Mesendoderm (in vitro differentiated cells): ENCODE data around the gene OTOG.
A peak's percentile ranks its signal among the peaks of the same experiment; 100 is the strongest.

Source experiments
- DNase-seq: peaks from one replicate; pipeline ENCODE4 v3.0.0; 2013
- H2AK5ac ChIP-seq: 2 replicates; pipeline ENCODE4 v1.6.1; 2013; ENCODE audit warnings: low read length, inconsistent platforms
- H2BK120ac ChIP-seq: 2 replicates; pipeline ENCODE4 v1.6.1; 2013; ENCODE audit warnings: low read depth, mild to moderate bottlenecking, low read length, moderate library complexity, mixed read lengths
- H2BK15ac ChIP-seq: replicated peaks from 2 replicates; pipeline ENCODE4 v1.6.1; 2013; ENCODE audit warnings: low read depth, mild to moderate bottlenecking, moderate library complexity
- H2BK5ac ChIP-seq: 2 replicates; pipeline ENCODE4 v1.6.1; 2013; ENCODE audit warnings: low read length, inconsistent platforms
- H3K18ac ChIP-seq: 2 replicates; pipeline ENCODE4 v1.6.1; 2013; ENCODE audit warnings: mild to moderate bottlenecking, low read length, mixed read lengths
- H3K23ac ChIP-seq: one replicate; pipeline ENCODE4 v1.6.1; 2013; ENCODE audit warnings: low read length
- H3K27ac ChIP-seq: 2 replicates; pipeline ENCODE4 v1.5.1; 2013; ENCODE audit warnings: low read depth, mild to moderate bottlenecking, inconsistent platforms, low read length, moderate library complexity
- H3K27me3 ChIP-seq: 2 replicates; pipeline ENCODE4 v1.6.1; 2013; ENCODE audit warnings: low read length, control low read depth, mild to moderate bottlenecking, inconsistent platforms; ENCODE audit not compliant: insufficient read depth, poor library complexity
- H3K36me3 ChIP-seq: 2 replicates; pipeline ENCODE4 v1.6.1; 2013; ENCODE audit warnings: low read length, inconsistent platforms; ENCODE audit not compliant: control insufficient read depth, insufficient read depth
- H3K4ac ChIP-seq: one replicate; pipeline ENCODE4 v1.6.1; 2013; ENCODE audit warnings: low read depth, mild to moderate bottlenecking, low read length, moderate library complexity
- H3K4me1 ChIP-seq: 2 replicates; pipeline ENCODE4 v1.6.1; 2013; ENCODE audit warnings: low read depth, low read length, inconsistent platforms; ENCODE audit not compliant: control insufficient read depth
- H3K4me2 ChIP-seq: 2 replicates; pipeline ENCODE4 v1.6.1; 2013; ENCODE audit warnings: low read length
- H3K4me3 ChIP-seq: 2 replicates; pipeline ENCODE4 v1.5.1; 2013; ENCODE audit warnings: mild to moderate bottlenecking, low read length
- H3K56ac ChIP-seq: one replicate; pipeline ENCODE4 v1.6.1; 2013; ENCODE audit warnings: low read length
- H3K79me1 ChIP-seq: 2 replicates; pipeline ENCODE4 v1.6.1; 2013; ENCODE audit warnings: low read length, inconsistent platforms
- H3K79me2 ChIP-seq: 2 replicates; pipeline ENCODE4 v1.6.1; 2013; ENCODE audit warnings: mild to moderate bottlenecking, low read length; ENCODE audit not compliant: control insufficient read depth, insufficient read depth
- H3K9ac ChIP-seq: 2 replicates; pipeline ENCODE4 v1.6.1; 2013; ENCODE audit warnings: low read length, inconsistent platforms
- H4K5ac ChIP-seq: one replicate; pipeline ENCODE4 v1.6.1; 2013; ENCODE audit warnings: low read length
- H4K8ac ChIP-seq: one replicate; pipeline ENCODE4 v1.6.1; 2013; ENCODE audit warnings: low read depth, mild to moderate bottlenecking, control low read depth, low read length, moderate library complexity
- WGBS: extraction: QIAGEN DNeasy Blood & Tissue Kit; methylation state at CpG from one replicate; pipeline ENCODE4 v1.1.7; 2013; ENCODE audit warnings: low lambda C conversion rate, missing lambda C conversion rate; ENCODE audit not compliant: insufficient coverage; ENCODE audit errors: extremely low coverage; 5-methylcytosine and 5-hydroxymethylcytosine counted together

OTOG gene

GRCh38 chr11:17642980-17643379 is 95.9 kb downstream of the OTOG start:
- H3K36me3 ChIP-seq, result no peaks in the 10 kb centered on the region
- H2BK15ac ChIP-seq, result no peak overlapping the region
- H3K79me2 ChIP-seq, result no peaks in the 10 kb centered on the region
- no CpG with 5 or more reads among the region's 6 CpGs for WGBS
- H3K9ac ChIP-seq, result no peak overlapping the region
- no peak overlapping the region for H3K4me3 ChIP-seq
- no peak overlapping the region for H4K5ac ChIP-seq
- no peaks in the 10 kb centered on the region for H3K4me1 ChIP-seq
- no peak overlapping the region for H2BK120ac ChIP-seq
- H3K23ac ChIP-seq, result no peak overlapping the region
- H4K8ac ChIP-seq, result no peak overlapping the region
- H3K27ac ChIP-seq, result no peak overlapping the region
- H2AK5ac ChIP-seq, result no peak overlapping the region
- no peak for DNase-seq
- no peaks in the 10 kb centered on the region for H3K27me3 ChIP-seq
- no peak overlapping the region for H3K56ac ChIP-seq
- H3K79me1 ChIP-seq, result no peaks in the 10 kb centered on the region
- H3K18ac ChIP-seq, result no peak overlapping the region
- H3K4me2 ChIP-seq, result no peak overlapping the region
- H3K4ac ChIP-seq, result no peak overlapping the region
- no peak overlapping the region for H2BK5ac ChIP-seq

DNA sequence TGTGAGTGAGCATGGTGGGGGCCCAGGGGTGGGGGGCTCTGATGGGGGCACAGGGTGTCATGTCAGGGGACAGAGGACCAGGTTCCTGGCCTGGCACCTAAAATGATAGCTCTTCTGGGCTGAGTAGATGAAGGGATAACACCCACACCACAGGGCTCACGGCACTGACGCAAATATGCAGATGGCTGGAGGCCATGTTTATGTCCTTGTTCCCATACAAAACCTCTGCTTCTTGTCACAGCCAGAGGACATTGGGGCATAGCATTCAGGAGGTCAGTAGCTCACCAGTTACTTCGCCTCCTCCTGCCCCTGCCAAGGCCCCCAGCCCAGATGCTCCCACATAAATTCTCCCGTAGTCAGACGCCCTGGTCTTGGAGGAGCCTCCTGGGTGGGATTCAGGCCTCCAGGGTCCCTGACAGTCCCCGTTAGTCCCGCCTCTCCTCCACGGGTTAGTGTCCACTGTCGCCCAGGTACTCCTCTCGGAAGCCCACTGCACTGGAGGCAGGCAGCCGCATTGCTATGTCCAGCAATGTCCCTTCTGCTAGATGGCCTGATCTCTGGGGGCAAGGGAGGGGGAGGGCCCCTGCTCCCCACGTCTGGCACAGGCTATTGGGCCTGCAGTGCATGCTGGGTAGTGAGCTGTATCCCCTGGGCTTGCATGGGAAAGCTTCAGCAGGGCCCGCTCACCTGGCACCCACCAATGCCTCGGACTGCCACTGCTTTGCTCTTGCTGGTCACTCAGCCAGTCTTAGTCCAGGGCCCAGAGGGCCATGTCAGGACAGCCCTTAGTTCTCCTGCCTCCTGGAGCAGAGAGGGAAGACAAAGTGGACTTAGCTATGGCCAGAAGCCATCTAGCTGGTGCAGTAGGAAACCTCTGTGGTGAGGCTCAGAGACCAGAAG is 96.7 kb downstream of the OTOG start:
- DNase-seq, result no peak

GRCh38 chr11:17645190-17645970 is 98.3 kb downstream of the OTOG start:
- no peak overlapping the region for H4K5ac ChIP-seq
- no peak overlapping the region for H3K18ac ChIP-seq
- no peaks in the 10 kb centered on the region for H3K27me3 ChIP-seq
- H3K4me3 ChIP-seq, result no peak overlapping the region
- no peak overlapping the region for H2BK120ac ChIP-seq
- no peaks in the 10 kb centered on the region for H3K79me1 ChIP-seq
- no peak overlapping the region for H3K56ac ChIP-seq
- H3K4me2 ChIP-seq, result no peak overlapping the region
- no peak overlapping the region for H4K8ac ChIP-seq
- no peak overlapping the region for H2AK5ac ChIP-seq
- no CpG with 5 or more reads among the region's 15 CpGs for WGBS
- no peak overlapping the region for H2BK15ac ChIP-seq
- no peak overlapping the region for H2BK5ac ChIP-seq
- H3K4me1 ChIP-seq, result no peaks in the 10 kb centered on the region
- no peak overlapping the region for H3K4ac ChIP-seq
- DNase-seq, result peak; percentile 25
- no peaks in the 10 kb centered on the region for H3K79me2 ChIP-seq
- H3K36me3 ChIP-seq, result no peaks in the 10 kb centered on the region
- no peak overlapping the region for H3K9ac ChIP-seq
- no peak overlapping the region for H3K27ac ChIP-seq
- no peak overlapping the region for H3K23ac ChIP-seq

More for the DNA sequence above, 96.7 kb downstream of the OTOG start:
- Histone ChIP-seq H3K9ac (no peak overlapping the region), H4K8ac (no peak overlapping the region), H3K23ac (no peak overlapping the region), H3K4ac (no peak overlapping the region), H2BK5ac (no peak overlapping the region), H3K4me3 (no peak overlapping the region), H3K79me1 (no peaks in the 10 kb centered on the region), H2BK120ac (no peak overlapping the region), H3K27ac (no peak overlapping the region), H3K56ac (no peak overlapping the region), H3K4me2 (no peak overlapping the region), H3K18ac (no peak overlapping the region), H3K27me3 (no peaks in the 10 kb centered on the region), H3K79me2 (no peaks in the 10 kb centered on the region), H2BK15ac (no peak overlapping the region), H3K36me3 (no peaks in the 10 kb centered on the region), H4K5ac (no peak overlapping the region), H2AK5ac (no peak overlapping the region), H3K4me1 (no peaks in the 10 kb centered on the region)
- no CpG with 5 or more reads among the region's 14 CpGs for WGBS

DNA sequence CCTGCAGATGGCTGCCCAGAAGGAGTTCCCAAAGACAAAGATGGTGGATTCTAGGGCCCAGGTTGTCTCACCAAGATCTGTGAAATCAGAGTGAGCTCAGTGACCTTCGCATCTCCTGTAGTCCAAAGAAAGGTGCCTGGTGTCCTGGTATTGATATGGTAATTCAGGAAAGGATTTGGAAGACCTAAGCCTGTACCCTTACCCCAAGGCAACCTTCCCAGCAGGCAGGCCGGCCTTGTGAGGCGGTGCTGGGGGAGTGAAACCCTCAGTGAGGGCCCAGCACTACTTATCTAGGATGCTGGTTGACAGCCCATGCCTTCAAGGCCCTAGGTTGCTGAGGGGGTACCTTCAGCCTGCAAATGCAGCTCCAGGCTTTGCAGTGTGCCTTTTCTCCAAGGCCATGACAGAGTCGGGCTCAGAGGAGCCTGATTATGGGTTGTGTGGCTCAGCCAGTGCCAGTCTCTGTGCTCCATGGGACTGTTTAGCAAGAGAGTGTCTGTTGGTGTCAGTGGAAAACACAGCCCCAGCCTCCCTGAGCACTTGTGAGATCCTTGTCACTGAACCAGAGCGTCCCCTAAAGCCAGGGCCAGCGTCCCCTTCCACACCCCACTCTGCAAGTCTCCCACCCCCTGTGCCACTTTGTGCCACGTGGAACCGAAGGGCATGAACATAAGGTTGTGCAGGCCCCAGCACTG is 99.5 kb downstream of the OTOG start:
- no CpG with 5 or more reads among the region's 8 CpGs for WGBS
- H3K36me3 ChIP-seq, result no peaks in the 10 kb centered on the region

GRCh38 chr11:17648528-17648927 is 101.5 kb downstream of the OTOG start:
- Histone ChIP-seq H3K4me3 (no peak overlapping the region), H3K4me2 (no peak overlapping the region), H3K79me1 (no peaks in the 10 kb centered on the region), H2BK15ac (no peak overlapping the region), H4K5ac (no peak overlapping the region), H4K8ac (no peak overlapping the region), H3K4me1 (no peaks in the 10 kb centered on the region), H3K56ac (no peak overlapping the region), H3K4ac (no peak overlapping the region), H3K36me3 (no peaks in the 10 kb centered on the region), H3K23ac (no peak overlapping the region), H2AK5ac (no peak overlapping the region), H3K9ac (no peak overlapping the region), H2BK120ac (no peak overlapping the region), H2BK5ac (no peak overlapping the region), H3K27ac (no peak overlapping the region), H3K18ac (no peak overlapping the region), H3K27me3 (no peaks in the 10 kb centered on the region), H3K79me2 (no peaks in the 10 kb centered on the region)
- DNase-seq, result no peak
- no CpG with 5 or more reads among the region's 4 CpGs for WGBS

More for the DNA sequence above, 99.5 kb downstream of the OTOG start:
- H3K4ac ChIP-seq, result no peak overlapping the region
- no peak overlapping the region for H4K8ac ChIP-seq
- H2AK5ac ChIP-seq, result no peak overlapping the region
- H3K27me3 ChIP-seq, result no peaks in the 10 kb centered on the region
- no peak overlapping the region for H3K4me2 ChIP-seq
- H3K23ac ChIP-seq, result no peak overlapping the region
- no peak overlapping the region for H4K5ac ChIP-seq
- no peak overlapping the region for H3K18ac ChIP-seq
- no peak overlapping the region for H3K9ac ChIP-seq
- H3K56ac ChIP-seq, result no peak overlapping the region
- H3K4me1 ChIP-seq, result no peaks in the 10 kb centered on the region
- no peak overlapping the region for H3K27ac ChIP-seq
- no peaks in the 10 kb centered on the region for H3K79me2 ChIP-seq
- no peaks in the 10 kb centered on the region for H3K79me1 ChIP-seq
- H2BK5ac ChIP-seq, result no peak overlapping the region
- H2BK15ac ChIP-seq, result no peak overlapping the region
- DNase-seq, result no peak
- H3K4me3 ChIP-seq, result no peak overlapping the region
- H2BK120ac ChIP-seq, result no peak overlapping the region
